Muscle layer of colon (tissue), 2 donors: Measurements from ENCODE around the gene PRDM15.

ENCODE experiments used
- H3K27ac ChIP-seq: one replicate; pipeline ENCODE4 v1.7.0; 2013; ENCODE audit warnings: low read depth, mild to moderate bottlenecking, low read length, moderate library complexity
- H3K27me3 ChIP-seq, 2 donors: one replicate each; pipeline ENCODE4 v1.7.0; 2013; ENCODE audit warnings: low read length in 2 of 2, mild to moderate bottlenecking in 2 of 2; ENCODE audit not compliant: insufficient read depth in 2 of 2, control insufficient read depth in 1 of 2
- H3K36me3 ChIP-seq: one replicate; pipeline ENCODE4 v1.7.0; 2013; ENCODE audit warnings: mild to moderate bottlenecking, low read length; ENCODE audit not compliant: insufficient read depth
- H3K4me1 ChIP-seq: one replicate; pipeline ENCODE4 v1.7.0; 2013; ENCODE audit warnings: mild to moderate bottlenecking, low read length; ENCODE audit not compliant: insufficient read depth
- H3K4me3 ChIP-seq, 2 donors: one replicate each; pipeline ENCODE4 v1.7.0; 2013; ENCODE audit warnings: low read length in 2 of 2, low read depth in 1 of 2, mild to moderate bottlenecking in 1 of 2, moderate library complexity in 1 of 2
- H3K9ac ChIP-seq: one replicate; pipeline ENCODE4 v1.7.0; 2013; ENCODE audit warnings: low read length
- H3K9me3 ChIP-seq: one replicate; pipeline ENCODE4 v1.7.0; 2013; ENCODE audit warnings: mild to moderate bottlenecking, low read length
- donor health status: abdominal sarcoma.
- donor health status: Adenocarcinoma of cecum.

Gene PRDM15

DNA sequence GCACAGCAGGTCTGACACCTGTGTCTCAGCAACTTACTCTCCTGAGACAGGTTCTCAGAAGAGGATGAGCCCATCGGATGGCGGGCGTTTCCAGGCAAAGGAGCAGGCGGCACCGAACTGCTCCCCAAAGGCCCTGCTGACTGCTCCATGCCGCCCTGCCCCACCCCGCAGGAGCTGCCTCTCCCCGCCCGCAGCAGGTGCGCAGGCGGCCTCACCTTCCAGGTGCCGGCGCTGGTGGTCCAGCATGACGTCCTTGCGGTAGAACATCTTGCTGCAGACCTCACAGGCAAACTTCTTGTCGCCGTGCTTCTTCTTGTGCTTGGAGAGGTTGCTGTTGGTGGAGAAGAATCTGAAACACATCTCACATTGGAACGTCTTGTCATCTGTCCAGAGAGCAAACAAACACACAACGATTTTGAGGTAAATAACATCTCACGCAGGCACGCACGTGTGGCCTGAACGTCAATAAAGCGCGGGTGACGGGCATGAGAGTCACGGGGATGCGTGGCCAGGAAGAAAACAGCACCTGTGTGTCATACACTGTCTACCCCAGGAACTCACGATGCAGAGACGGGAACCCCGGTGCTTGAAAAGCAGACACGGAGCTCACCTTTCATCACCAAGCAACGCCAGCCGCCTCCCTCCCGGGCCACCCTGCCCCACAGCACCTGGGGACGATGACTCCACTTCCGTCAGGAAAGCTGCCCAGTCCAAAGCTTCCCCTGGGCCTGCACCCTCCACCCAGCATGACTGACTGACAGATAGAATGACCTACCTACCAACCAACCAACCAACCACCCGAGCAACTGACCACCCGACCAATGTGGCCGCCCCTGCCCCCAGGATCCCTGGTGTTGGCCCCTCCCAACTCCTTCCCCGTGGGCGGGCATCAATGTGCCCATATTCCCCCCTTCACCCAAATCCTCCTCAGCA lies 50.9 kb downstream of the PRDM15 start:
- H3K9me3 ChIP-seq, result no peaks in the 10 kb centered on the region
- H3K4me1 ChIP-seq, result no peaks in the 10 kb centered on the region
- H3K27me3 ChIP-seq, result no peaks in the 10 kb centered on the region
- H3K27ac ChIP-seq, result no peak overlapping the region
- H3K4me3 ChIP-seq, result no peak overlapping the region
- peaks cover 2% of the 10 kb centered on the region for H3K36me3 ChIP-seq
- H3K9ac ChIP-seq, result no peak overlapping the region

GRCh38 chr21:41825881-41826280 lies 53.3 kb downstream of the PRDM15 start:
- Histone ChIP-seq H3K4me1 (no peaks in the 10 kb centered on the region), H3K36me3 (peaks cover 5% of the 10 kb centered on the region), H3K4me3 (no peak overlapping the region), H3K27me3 (no peaks in the 10 kb centered on the region), H3K9me3 (no peaks in the 10 kb centered on the region), H3K9ac (no peak overlapping the region), H3K27ac (no peak overlapping the region)

- Histone ChIP-seq H3K4me3 (no peak overlapping the region), H3K27ac (no peak overlapping the region), H3K27me3 (no peaks in the 10 kb centered on the region), H3K4me1 (no peaks in the 10 kb centered on the region), H3K9me3 (no peaks in the 10 kb centered on the region), H3K9ac (no peak overlapping the region), H3K36me3 (peaks cover 5% of the 10 kb centered on the region)
These were observed 53.9 kb downstream of the PRDM15 start for GRCh38 chr21:41825216-41825615.

DNA sequence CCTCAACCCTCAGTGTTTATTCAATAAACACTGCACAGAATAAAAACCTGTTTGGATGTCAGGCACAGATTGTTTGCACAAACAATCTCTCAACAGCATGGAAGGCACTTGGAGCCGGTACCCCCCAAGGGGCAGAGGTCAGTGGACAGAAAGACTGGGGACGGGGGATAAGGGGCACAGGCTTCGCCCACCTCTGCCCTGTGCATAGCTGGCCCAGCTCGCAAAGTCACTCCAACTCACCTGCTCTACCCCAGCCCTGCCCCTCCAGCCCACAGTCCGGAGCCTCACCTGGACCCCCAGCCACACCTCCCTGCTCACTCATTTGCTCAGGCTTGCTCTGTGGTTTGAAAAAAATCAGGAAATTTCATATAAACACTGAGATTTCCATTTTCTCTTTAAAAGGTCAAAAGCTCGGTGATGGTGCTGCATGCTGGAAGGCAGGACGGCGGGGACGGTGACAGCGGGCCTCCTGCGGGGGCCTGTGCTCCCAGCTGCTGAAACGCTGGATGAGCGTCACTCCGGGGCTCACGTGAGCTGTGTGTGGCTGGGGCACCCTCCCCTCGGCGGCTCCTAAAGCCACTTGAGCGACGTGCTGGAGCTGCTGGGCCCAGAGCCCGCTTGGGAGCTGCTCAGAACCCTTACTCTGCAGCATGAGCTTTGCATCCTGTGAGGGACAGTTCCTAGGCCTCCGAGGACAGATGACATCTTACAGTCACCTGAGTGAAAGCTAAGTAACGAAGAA lies 54.5 kb downstream of the PRDM15 start:
- H3K36me3 ChIP-seq, result peaks cover 5% of the 10 kb centered on the region
- H3K27ac ChIP-seq, result no peak overlapping the region
- no peak overlapping the region for H3K4me3 ChIP-seq
- no peaks in the 10 kb centered on the region for H3K4me1 ChIP-seq
- H3K27me3 ChIP-seq, result no peaks in the 10 kb centered on the region
- H3K9me3 ChIP-seq, result no peaks in the 10 kb centered on the region
- no peak overlapping the region for H3K9ac ChIP-seq

DNA sequence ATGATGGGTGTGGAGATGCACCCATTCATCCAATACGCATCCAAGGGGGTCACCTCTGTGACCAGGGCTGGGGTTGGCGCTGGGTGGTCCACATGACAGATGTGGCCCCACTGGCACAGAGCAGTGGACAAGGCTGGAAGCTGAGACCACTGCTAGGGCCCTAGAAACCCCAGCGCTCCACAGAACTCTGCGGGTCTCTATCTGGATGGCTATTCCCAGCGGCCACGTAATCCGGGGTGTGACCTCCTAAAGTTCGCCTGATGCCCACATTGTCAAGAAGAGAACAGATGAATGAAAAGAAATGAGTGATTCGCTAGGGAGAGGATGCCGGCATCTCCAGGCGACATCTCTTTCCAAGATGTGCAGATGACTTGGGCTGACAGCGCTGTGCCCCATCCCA lies 55.2 kb downstream of the PRDM15 start:
- no peaks in the 10 kb centered on the region for H3K27me3 ChIP-seq
- peaks cover 5% of the 10 kb centered on the region for H3K36me3 ChIP-seq
- no peak overlapping the region for H3K4me3 ChIP-seq
- H3K27ac ChIP-seq, result no peak overlapping the region
- no peaks in the 10 kb centered on the region for H3K4me1 ChIP-seq
- no peak overlapping the region for H3K9ac ChIP-seq
- H3K9me3 ChIP-seq, result no peaks in the 10 kb centered on the region

GRCh38 chr21:41823166-41823565 lies 56.0 kb downstream of the PRDM15 start:
- Histone ChIP-seq H3K27ac (no peak overlapping the region), H3K9ac (no peak overlapping the region), H3K36me3 (peaks cover 5% of the 10 kb centered on the region), H3K4me3 (no peak overlapping the region), H3K27me3 (no peaks in the 10 kb centered on the region), H3K4me1 (no peaks in the 10 kb centered on the region), H3K9me3 (no peaks in the 10 kb centered on the region)

GRCh38 chr21:41821756-41822431 lies 57.2 kb downstream of the PRDM15 start:
- no peak overlapping the region for H3K9ac ChIP-seq
- H3K9me3 ChIP-seq, result no peaks in the 10 kb centered on the region
- H3K36me3 ChIP-seq, result peaks cover 5% of the 10 kb centered on the region
- H3K4me1 ChIP-seq, result peaks cover 1% of the 10 kb centered on the region
- H3K4me3 ChIP-seq, result no peak overlapping the region
- no peak overlapping the region for H3K27ac ChIP-seq
- no peaks in the 10 kb centered on the region for H3K27me3 ChIP-seq

DNA sequence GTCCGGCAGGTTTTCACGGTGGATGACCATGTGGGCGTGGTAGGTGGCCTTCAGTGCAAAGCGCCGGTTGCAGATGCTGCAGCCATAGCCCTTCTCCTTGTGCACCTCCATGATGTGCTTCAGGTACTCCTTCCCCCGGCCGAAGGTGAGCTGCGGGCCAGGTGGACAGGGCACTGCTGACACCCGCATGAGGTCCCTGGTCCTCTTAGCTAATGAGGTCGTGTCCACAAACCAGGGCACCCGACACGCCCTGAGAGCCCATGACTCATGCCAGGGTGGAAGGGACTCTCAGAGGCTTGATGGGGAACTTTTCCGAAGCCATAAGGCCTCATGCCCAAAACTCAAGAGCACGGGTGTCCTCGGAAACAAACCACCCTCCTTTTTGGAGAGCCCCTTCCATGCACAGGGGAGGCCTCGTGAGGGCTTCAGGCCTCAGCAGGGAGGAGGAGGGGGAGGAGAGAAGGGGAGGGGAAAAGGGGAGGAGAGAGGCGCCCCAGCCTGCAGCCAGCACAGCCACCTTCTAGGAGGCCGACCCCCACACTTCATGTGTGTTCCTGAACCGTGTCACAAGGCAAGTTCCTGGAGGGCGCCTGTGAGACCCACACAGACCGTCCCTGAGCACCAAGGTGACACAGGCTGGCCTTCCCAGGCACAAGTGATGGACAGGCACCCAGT lies 57.9 kb downstream of the PRDM15 start:
- peaks cover 7% of the 10 kb centered on the region for H3K4me1 ChIP-seq
- H3K36me3 ChIP-seq, result peaks cover 5% of the 10 kb centered on the region
- H3K4me3 ChIP-seq, result no peak overlapping the region
- H3K27ac ChIP-seq, result no peak overlapping the region
- no peaks in the 10 kb centered on the region for H3K9me3 ChIP-seq
- H3K27me3 ChIP-seq, result no peaks in the 10 kb centered on the region
- H3K9ac ChIP-seq, result no peak overlapping the region

DNA sequence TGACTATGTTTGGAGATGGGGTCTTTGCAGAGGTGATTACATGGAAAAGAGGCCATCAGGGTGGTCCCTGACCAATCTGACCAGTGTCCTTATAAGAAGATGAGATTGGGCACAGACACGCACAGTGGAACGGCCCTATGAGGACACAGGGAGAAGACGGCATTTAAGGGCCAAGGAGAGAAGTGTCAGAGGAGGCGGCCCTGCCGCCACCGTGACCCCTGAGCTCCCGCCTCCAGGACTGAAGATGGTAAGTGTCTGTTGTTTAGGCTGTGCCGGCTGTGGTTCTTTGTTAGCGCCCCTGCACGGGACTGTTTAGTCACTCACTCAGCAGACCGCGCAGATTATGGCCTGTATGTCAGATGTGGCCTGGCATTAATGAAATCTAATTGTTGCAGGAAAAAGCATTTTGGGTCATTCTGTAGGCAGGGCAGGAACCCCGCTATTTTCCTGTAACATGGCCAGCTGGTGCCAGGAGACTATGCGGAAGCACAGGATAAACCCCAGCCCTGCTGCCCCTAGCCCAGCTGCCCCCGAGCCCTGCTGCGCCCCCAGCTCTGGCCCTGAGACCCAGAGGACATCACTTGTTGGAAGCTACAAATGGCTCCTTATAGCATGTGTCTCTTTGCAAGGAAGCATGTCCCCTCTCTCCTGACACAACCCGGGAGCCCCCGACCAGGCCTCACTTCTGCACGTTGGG lies 58.6 kb downstream of the PRDM15 start:
- Histone ChIP-seq H3K4me3 (no peak overlapping the region), H3K9me3 (no peaks in the 10 kb centered on the region), H3K4me1 (peaks cover 7% of the 10 kb centered on the region), H3K9ac (no peak overlapping the region), H3K27me3 (no peaks in the 10 kb centered on the region), H3K27ac (no peak overlapping the region), H3K36me3 (peaks cover 5% of the 10 kb centered on the region)

- Histone ChIP-seq H3K36me3 (peaks cover 11% of the 10 kb centered on the region), H3K4me1 (peaks cover 7% of the 10 kb centered on the region), H3K9me3 (no peaks in the 10 kb centered on the region), H3K27ac (no peak overlapping the region), H3K9ac (no peak overlapping the region), H3K4me3 (no peak overlapping the region), H3K27me3 (no peaks in the 10 kb centered on the region)
These were observed 59.3 kb downstream of the PRDM15 start for GRCh38 chr21:41819856-41820281.
